Thoracic aorta (tissue), 2 donors: ENCODE results near the gene BFSP1. TPM values are rescaled to one million over a fixed set of nuclear protein-coding genes. Genes with fewer than 3 reads are reported as not detected.

ENCODE experiments used
- ATAC-seq: fragments of 150-250 bp; one replicate; pipeline ENCODE4 v1.8.0; 2017; ENCODE audit warnings: low read depth; ENCODE audit not compliant: insufficient number of reproducible peaks, low FRiP score
- DNase-seq: peaks from one replicate; pipeline ENCODE4 v3.0.0-alpha.2; 2020; ENCODE audit warnings: low spot score
- H3K27ac ChIP-seq, 2 donors: fragments of 200-600 bp; sonication (generic); 1 replicate in 1 of 2; 2 replicates in 1 of 2; pipeline ENCODE4 v1.5.1; 2016; ENCODE audit warnings: mild to moderate bottlenecking in 2 of 2, moderate library complexity in 2 of 2
- H3K27me3 ChIP-seq: fragments of 200-600 bp; sonication (generic); replicated peaks from 2 replicates; pipeline ENCODE4 v1.6.0; 2016; ENCODE audit warnings: mild to moderate bottlenecking; ENCODE audit not compliant: insufficient read depth
- H3K36me3 ChIP-seq: fragments of 200-600 bp; sonication (generic); one replicate; pipeline ENCODE4 v1.5.1; 2016
- H3K4me1 ChIP-seq, 2 donors: fragments of 200-600 bp; sonication (generic); 1 replicate in 1 of 2; 2 replicates in 1 of 2; pipeline versions ENCODE4 v1.5.1 to v1.6.0; 2016; ENCODE audit warnings: low read depth in 2 of 2, mild to moderate bottlenecking in 1 of 2; ENCODE audit not compliant: control insufficient read depth in 1 of 2
- H3K4me3 ChIP-seq: fragments of 200-600 bp; sonication (generic); 2 replicates; pipeline ENCODE4 v1.5.1; 2016; ENCODE audit warnings: mild to moderate bottlenecking
- H3K9me3 ChIP-seq: fragments of 200-600 bp; sonication (generic); 2 replicates; pipeline ENCODE4 v1.5.1; 2016
- CTCF ChIP-seq: fragments of 200-600 bp; sonication (generic); IDR thresholded peaks from one replicate; pipeline ENCODE4 v1.5.1; 2019; ENCODE audit warnings: antibody characterized with exemption
- total RNA-seq, 2 donors: library from RNA; depleted of rRNA; stranded (reverse); fragments of >200 nt; gene quantifications; one replicate each; pipeline versions ENCODE4 v1.1.0 to v1.2.3, GENCODE V29; 2016

BFSP1 gene
- total RNA-seq, 2 donors from 2014 or later, result 2.4 to 3.0 TPM

GRCh38 chr20:17446171-17446570 lies 85.0 kb downstream of the BFSP1 start:
- H3K36me3 ChIP-seq, result no peaks in the 10 kb centered on the region
- no peaks in the 10 kb centered on the region for H3K4me1 ChIP-seq
- no peak for ATAC-seq
- H3K27ac ChIP-seq, result no peak overlapping the region
- H3K9me3 ChIP-seq, result no peaks in the 10 kb centered on the region
- no peaks in the 10 kb centered on the region for H3K27me3 ChIP-seq
- no peak overlapping the region for H3K4me3 ChIP-seq
- no peak for DNase-seq
- no peak for TF ChIP-seq CTCF

- no peaks in the 10 kb centered on the region for H3K36me3 ChIP-seq
- H3K27me3 ChIP-seq, result no peaks in the 10 kb centered on the region
- no peaks in the 10 kb centered on the region for H3K4me1 ChIP-seq
- H3K9me3 ChIP-seq, result no peaks in the 10 kb centered on the region
- no peak overlapping the region for H3K4me3 ChIP-seq
- no peak for TF ChIP-seq CTCF
- H3K27ac ChIP-seq, result no peak overlapping the region
- DNase-seq, result no peak
- no peak for ATAC-seq
Observed at GRCh38 chr20:17445543-17445942, 85.6 kb downstream of the BFSP1 start.

DNA sequence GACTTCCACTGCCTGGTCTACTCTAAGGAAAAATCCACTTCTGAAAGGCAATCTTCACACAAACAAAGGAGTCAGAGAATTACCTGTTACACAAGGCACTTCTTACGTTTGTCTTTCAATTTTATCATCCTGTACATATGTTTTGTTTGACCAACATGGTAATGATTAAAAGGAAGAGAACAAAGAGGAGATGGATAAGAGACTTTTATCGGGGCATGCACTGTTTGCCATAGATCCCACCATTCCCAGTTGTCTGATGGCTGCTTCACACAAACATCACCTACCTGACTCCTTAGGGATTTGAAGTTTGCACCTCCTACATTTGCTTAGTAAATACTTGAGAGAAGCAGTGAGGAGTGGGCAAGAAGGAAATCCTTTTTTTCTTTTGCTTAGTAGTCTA lies 87.1 kb downstream of the BFSP1 start:
- Histone ChIP-seq H3K27ac (no peak overlapping the region), H3K36me3 (no peaks in the 10 kb centered on the region), H3K27me3 (no peaks in the 10 kb centered on the region), H3K4me3 (no peak overlapping the region), H3K4me1 (no peaks in the 10 kb centered on the region), H3K9me3 (no peaks in the 10 kb centered on the region)
- DNase-seq, result no peak
- ATAC-seq, result no peak
- TF ChIP-seq CTCF, result no peak

Other genes with a start within 250 kb of the BFSP1 start
- gene DSTN, start 38.7 kb upstream of the BFSP1 start, total RNA-seq, result 1,000 to 10,000 TPM; 1,342 to 1,977 TPM
- gene RRBP1, start 150.9 kb upstream of the BFSP1 start, total RNA-seq, result 100 to 1,000 TPM; 113 to 163 TPM
- gene BANF2, start 168.6 kb upstream of the BFSP1 start, total RNA-seq, result not detected